Measurements from ENCODE around the gene VEGFB.

DNA sequence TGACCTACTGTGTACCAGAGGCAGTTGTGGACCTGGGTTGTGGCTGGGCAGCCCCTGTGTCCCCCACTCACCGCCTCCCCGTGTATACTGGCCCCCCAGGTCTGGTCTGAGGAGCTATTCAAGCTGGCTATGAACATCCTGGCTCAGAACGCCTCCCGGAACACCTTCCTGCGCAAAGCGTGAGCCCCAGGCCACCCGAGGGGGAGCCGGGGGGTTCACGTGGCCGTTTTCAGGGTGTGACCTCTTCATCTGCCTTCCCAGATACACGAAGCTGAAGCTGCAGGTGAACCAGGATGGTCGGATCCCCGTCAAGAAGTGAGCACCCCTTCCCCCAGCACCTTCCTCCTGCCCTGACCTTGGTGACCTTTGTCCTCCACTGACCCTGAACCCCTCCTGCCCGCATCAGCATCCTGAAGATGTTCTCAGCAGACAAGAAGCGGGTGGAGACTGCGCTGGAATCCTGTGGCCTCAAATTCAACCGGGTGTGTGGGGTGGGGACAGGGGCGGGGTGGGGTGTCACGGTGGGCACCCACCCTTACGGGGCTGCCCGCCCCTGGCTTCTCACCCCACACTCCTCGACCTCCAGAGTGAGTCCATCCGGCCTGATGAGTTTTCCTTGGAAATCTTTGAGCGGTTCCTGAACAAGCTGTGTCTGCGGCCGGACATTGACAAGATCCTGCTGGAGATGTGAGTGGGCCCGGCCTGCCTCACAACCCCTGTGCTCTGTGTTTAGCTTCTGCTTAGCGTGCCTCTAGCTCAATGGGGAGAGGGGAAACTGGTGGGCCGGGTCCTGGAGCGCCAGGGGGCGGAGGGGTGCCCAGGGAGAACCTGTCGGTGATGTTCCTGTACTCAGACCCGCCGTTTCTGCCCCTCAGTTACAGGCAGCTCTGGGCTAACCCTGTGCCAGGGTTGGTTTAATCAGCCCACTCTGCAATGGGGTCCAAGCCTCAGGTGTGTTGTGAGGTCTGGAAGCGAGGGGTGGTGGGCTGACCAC is 21.0 kb downstream of the VEGFB start:
- TF ChIP-seq, protein P1, sequence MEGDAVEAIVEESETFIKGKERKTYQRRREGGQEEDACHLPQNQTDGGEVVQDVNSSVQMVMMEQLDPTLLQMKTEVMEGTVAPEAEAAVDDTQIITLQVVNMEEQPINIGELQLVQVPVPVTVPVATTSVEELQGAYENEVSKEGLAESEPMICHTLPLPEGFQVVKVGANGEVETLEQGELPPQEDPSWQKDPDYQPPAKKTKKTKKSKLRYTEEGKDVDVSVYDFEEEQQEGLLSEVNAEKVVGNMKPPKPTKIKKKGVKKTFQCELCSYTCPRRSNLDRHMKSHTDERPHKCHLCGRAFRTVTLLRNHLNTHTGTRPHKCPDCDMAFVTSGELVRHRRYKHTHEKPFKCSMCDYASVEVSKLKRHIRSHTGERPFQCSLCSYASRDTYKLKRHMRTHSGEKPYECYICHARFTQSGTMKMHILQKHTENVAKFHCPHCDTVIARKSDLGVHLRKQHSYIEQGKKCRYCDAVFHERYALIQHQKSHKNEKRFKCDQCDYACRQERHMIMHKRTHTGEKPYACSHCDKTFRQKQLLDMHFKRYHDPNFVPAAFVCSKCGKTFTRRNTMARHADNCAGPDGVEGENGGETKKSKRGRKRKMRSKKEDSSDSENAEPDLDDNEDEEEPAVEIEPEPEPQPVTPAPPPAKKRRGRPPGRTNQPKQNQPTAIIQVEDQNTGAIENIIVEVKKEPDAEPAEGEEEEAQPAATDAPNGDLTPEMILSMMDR (conservative IDR thresholded peaks at IDR 0.05): no peak
- no peak for TF ChIP-seq ZFX (IDR thresholded peaks at IDR 0.05)

Data from C4-2B (cell line).